GM21367 (cell line): Measurements from ENCODE around the gene ACVR1.

Experiments
- ATAC-seq: cut with Tn5 transposase; IDR thresholded peaks from one replicate; pipeline ENCODE4 v1.9.1; 2021; ENCODE audit not compliant: unreplicated experiment

The ACVR1 gene

DNA sequence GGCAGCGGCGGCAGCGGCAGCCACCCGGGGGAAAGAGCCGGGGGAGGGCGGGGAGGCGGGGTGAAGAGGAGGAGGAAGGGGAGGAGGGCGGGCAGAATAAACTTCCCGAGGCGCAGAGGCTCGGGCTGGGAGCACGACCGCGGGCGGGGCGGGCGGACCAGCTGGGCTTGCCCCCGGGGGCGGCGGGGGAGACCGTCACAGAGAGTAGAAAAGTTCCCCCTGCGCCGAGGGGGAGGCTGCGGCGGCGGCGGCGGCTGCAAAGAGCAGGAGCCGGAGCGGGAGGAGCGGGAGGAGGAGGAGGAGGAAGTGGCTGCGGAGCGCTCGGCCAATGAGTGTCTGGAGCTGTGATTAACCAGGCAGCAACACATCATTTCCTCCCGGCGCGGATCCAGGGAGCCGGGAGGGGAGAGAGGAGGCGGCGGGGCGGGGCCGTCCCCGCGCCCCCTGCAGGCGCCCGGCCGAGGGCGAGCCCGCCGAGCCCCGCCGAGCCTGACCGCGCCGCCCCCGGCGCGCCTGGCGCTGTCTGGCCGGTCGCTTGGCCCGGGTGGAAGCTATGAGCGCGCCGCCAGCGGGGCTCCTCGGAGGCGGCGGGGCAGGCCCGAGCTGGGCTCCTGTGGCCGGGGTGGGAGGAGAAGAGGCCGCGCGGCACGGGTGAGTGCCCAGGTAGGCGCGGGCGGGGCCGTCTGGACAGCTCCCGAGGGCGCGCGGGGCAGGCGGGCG is at the start of gene ACVR1:
Gene ACVR1 (minus strand): TSS at position 265 of the 720 bp plus-strand sequence. CDS start 76,837 bp downstream, outside the sequence.
- ATAC-seq: peak; percentile 79

DNA sequence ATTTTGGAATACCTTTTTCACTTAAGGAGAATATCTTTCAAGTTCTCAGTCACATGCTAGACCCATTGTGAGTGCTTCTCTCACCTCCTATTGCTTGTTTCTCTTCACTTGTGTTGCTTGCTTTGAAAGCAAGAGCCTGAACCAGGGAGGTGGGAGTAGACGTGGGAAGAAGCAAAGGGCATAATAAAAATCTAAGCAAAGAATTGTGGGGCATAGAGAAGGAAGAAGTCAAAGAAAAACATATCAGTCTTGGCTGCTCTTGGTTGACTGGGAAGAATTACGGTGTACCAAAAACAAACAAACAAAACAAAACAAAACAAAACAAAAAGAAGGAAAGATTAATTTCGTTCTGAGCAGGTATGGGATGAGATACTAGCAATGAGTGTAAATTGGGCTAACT is 48.9 kb upstream of the ACVR1 start:
- no peak for ATAC-seq

DNA sequence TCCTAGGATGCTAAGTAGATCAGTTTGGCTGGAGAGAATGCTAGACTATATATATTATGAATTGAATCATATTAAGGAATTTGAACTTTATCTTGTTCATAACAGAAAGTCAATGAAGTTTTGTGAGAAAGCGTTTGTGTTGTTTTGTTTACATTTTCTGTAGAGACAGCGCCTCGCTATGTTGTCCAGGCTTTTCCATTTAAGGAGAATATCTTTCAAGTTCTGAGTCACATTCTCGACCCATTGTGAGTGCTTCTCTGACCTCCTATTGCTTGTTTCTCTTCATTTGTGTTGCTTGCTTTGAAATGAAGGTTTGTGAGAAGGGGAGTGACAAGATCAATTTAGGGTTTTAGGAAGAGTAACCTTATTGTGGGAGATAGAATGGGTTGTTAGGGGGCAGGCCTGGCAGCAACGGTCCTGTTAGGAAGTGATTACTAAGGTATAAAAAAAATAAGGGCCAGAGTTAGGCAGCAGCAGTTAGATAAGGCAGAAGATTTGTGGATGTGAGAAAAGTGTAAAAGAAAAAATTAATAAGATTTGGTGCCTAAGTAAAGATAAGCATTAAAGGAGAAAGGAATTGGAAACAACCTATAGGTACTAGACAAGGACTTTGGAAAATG is 47.6 kb upstream of the ACVR1 start:
- ATAC-seq: no peak

DNA sequence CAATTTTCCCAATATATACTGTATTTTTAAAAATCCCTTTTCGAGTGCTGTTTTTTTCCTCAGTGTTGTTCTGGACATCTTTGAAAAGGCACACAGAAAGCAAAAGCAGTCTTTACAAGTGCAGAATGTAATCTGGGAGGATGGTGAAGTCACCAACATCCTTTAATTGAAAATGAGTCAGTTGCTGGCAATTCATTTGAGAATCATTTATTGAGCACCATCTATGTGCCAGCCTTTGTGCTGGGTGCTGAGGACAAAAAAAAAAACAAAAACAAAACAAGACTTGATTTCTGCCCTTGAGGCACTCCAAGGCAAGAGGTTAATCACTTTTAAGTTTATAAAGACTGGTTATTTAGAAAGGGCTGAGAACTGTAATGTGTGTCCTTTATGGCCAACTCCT is 46.7 kb upstream of the ACVR1 start:
- ATAC-seq: no peak

- ATAC-seq: no peak
Measured at GRCh38 chr2:157922336-157922735, 46.2 kb upstream of the ACVR1 start.

DNA sequence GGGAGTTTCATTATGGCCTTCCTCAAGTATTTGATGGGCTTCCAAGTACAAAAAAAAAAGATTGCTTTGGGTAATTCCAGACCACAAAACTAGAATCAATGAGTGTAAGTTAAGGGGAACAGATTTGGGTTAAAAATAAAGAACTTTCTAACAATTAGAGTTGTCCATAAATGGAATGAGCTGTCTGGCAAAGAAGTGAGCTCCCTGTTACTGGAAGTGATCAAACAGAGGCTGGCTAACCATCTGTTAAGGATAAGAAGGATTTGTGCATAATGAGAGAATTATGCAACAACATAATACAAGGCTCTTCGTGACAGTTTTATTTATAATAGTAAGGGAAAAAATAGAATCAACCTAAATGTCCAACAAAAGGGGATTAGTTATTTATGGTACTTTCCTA is 44.6 kb upstream of the ACVR1 start:
- no peak for ATAC-seq

DNA sequence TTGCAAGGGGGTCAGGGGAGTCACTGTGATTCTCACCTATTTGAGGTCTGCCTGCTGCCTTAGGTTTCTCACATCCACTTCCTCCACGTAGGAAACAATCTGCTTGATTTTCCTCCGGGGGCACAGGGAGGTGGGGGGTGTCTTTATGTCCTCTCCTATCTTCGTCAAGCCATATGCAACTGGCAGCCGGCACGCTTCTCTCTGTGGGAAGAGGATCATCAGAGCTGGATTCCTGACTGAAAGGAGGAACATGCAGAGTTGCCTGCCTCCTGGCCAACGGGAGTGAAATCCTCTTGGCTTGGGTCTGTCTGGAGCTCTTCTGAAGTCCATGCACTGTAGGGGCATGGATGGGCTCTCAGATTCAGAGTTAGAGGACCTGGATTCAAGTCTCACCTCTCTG is 43.1 kb upstream of the ACVR1 start:
- no peak for ATAC-seq

DNA sequence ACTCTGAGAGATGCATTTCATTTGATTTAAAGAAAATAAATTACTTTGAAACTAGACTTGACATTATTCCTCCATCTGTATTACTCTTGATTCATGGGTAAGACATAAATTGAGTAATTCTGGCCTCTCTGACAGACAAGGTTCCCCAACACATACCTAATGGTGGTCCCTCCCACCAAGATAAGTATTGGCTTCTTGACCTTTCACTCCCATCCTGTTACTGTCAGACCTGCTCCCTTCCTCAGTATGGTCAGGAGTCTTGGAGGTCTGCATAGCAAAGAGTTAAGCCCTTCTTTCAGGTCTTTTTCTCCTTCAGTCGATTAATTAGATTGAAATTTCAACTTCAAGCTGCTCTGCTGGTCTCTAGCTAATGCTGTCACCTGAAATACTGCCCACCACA is 42.2 kb upstream of the ACVR1 start:
- ATAC-seq: no peak

- ATAC-seq: no peak
Measured at GRCh38 chr2:157911750-157912149, 35.6 kb upstream of the ACVR1 start.

GRCh38 chr2:157911246-157911645 is 35.1 kb upstream of the ACVR1 start:
- no peak for ATAC-seq

- ATAC-seq: no peak
Measured at GRCh38 chr2:157905092-157905491, 29.0 kb upstream of the ACVR1 start.

DNA sequence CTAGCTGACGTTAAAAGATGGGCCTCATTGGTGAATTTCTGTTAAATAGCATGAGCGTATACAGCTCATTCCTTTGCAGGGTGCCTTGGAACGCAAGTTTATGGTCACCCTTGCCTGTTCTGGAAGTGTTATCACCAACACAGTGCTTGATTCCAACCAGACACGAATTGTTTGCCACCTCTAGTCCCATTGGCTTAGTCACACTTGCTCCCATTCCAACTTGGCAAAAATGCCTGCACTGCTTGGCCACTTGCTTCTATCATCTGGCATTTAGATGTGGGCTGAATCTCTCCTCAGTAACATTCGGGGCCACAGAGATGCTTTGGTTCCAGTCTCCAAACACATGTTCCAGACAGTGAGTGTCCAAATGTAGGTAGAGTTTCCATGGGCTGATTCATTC is 27.5 kb upstream of the ACVR1 start:
- ATAC-seq: no peak

DNA sequence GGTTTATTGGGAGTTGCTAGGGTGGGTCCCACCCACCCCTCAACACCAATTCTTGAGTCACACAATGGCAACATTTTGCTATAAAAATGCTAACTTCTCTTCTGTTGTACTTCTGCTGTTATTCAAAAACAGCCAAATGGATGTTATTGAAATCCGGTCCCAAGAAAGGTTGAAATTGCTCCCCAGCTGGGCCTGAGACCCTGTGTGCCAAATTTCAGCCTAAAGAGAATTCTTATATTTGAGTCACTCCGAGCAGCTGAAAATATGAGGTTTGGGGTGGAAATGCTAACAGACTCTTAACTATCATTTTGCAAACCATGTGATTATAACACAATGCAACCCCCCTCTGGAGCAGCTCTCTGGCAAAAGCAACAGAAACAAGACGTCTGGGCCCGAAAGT is 27.0 kb upstream of the ACVR1 start:
- ATAC-seq: no peak

DNA sequence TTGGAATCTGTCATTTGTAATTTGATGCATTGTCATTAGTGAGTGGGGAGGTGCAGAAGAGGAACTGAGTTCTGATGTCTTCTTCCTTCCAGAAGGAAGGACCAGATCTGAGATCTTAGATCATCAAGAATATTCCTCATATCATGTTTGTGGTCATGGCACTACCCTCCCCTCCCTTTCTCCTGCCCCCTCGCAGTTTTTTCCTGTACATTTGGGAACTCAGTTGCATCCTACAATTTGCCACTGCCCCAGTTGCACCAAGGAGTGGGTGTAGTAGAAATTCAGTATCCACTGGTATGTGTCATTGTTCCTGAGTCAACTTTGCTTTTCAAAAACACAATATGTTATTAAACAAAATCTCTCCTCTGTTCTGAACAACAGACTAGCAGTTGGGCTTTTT is 26.6 kb upstream of the ACVR1 start:
- no peak for ATAC-seq

DNA sequence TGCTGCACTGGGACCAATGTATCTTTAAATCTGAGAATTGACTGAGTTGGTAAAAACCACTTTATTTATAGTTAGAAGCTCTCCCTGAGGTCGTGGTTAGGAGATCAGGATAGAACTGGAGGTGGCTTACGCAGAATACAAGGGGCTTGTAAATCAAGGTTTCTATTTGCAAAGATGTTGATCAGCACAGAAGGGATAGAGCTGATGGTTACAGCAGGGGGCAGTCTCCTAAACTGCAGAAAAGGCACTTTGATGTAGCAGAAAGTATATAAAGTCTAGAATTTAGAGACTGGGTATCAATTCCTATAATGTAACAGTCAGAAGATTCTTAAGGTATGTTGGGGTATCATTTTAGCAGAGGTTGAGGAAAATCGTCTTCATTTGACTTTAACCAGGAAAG is 25.2 kb upstream of the ACVR1 start:
- ATAC-seq: no peak

GRCh38 chr2:157900684-157901083 is 24.6 kb upstream of the ACVR1 start:
- no peak for ATAC-seq

- no peak for ATAC-seq
Measured at GRCh38 chr2:157900203-157900602, 24.1 kb upstream of the ACVR1 start.

DNA sequence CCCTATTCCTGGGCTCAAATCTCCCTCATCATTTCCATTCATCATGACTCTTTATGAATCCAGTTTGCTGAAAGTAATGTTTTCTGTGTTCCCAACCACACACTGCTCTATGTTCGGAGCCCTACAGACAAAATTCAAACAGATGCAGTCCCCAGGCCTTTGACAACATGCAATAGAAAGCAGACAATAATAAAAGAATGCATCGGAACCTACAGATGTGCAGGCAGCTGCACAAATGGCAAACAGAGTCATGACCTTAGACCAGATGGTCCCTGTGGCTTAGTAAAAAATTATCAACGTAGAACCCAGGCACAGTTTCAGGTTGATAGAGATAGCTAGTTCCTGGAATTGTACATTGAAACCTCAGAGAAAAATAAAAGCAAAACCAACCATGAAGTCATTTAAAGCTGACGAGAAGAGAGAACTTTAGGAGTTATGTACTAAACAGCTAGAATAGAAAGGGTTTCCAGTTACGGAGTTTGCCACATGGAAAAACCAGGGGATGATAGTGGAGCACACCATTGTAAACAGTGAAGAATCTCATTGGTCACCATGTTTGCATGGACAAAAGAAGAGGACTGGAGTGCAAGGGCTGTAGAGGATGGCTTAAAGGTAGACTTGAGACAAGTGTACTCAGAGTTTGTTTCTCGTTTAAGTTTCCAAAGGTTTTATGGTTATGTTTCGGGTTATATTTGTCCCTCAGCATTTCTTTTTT is 23.2 kb upstream of the ACVR1 start:
- ATAC-seq: peak; percentile 76

DNA sequence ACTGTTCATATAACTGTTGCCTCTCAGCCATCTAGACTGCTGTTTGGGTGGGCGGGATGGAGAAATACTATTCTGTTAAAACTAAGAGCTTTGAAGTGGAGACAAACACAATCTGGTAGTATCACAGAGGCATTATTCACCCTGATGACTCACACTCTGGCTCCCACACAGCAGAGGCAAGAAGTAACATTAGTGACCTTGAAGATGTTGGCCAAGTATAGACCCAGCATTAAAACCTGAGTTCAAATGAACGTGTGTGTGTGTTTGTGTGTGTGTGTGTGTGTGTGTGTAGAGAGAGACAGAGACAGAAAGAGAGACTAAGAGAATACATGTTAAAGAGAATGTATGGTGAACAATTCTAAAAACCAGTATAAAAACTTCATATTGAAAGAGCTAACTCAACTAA is 22.5 kb upstream of the ACVR1 start:
- no peak for ATAC-seq

DNA sequence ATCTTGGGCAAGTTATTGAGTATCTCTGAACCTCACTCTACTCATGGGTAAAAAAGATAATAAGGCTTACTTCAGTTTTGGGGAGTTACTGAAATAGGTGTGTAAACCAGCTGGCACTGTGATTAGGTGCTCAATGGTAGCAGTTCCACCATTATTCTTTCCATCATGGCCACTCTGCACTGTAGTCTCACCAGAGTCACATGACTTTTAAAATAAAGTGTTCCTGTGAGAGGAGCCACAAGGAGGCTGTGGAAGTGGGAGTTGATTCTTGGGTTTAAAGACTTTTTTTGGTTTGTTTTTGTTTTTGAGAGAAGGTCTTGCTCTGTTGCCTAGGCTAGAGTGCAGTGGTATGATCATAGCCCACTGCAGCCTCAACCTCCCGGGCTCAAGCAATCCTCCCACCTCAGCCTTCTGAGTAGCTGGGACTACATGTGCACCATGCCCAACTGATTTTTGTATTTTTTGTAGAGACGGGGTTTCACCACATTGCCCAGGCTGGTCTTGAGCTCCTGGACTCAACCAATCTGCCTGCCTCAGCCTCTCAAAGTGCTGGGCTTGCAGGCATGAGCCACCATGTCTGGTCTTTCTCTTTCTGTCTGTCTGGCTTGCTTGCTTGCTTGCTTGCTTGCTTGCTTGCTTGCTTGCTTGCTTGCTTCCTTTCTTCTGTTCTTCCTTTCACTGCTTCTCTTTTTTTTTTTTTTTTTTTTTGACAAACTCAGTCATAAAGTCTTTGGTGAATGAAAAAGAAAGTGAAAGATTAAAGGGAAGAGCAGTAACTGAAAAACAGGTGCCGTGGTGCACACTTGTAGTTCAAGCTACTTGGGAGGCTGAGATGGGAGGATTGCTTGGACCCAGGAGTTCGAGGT is 21.2 kb upstream of the ACVR1 start:
- ATAC-seq: peak; percentile 50

DNA sequence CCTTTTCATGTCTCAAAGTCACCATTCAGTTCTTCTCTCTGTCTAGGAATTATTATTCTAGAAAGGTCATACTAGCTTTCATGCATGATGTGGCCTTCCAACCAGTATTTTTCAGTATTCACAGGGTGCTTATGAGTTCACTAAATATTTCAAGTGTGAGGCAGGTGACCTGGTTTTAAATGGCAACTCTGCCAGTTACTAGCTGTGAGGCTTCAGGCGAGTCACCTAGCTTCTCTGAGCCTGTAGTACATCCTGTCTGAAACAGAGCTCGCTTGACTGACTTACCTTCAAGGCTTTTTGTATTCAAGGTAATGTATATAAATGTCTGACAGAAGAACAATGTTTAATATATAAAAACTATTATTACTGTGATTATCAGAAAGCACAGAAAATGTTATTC is 19.4 kb upstream of the ACVR1 start:
- ATAC-seq: no peak
